Trophoblast cell (in vitro differentiated cells and primary cell): Measurements from ENCODE around the gene FANCC.
"Not testable (repeated sequence)": the region's sequence is repeated elsewhere in the genome, so short reads cannot be mapped to it uniquely, and the experiment has no call there.

ENCODE experiments used
- DNase-seq, 2 donors: peaks; one replicate each; pipeline ENCODE4 v3.0.0-alpha.2; 2016
- H2AFZ ChIP-seq: 2 replicates; pipeline ENCODE4 v1.6.1; 2013; ENCODE audit warnings: low read length, moderate library complexity, mild to moderate bottlenecking; ENCODE audit not compliant: insufficient read depth, poor library complexity
- H2AK5ac ChIP-seq: 2 replicates; pipeline ENCODE4 v1.6.1; 2013; ENCODE audit warnings: mild to moderate bottlenecking, low read length
- H2BK120ac ChIP-seq: 2 replicates; pipeline ENCODE4 v1.6.1; 2013; ENCODE audit warnings: low read length, mild to moderate bottlenecking, moderate library complexity; ENCODE audit not compliant: insufficient read depth, poor library complexity
- H2BK12ac ChIP-seq: 2 replicates; pipeline ENCODE4 v1.6.1; 2013; ENCODE audit warnings: mild to moderate bottlenecking, low read length, moderate library complexity
- H2BK5ac ChIP-seq: 2 replicates; pipeline ENCODE4 v1.6.1; 2013; ENCODE audit warnings: low read length, low read depth, moderate library complexity, mild to moderate bottlenecking; ENCODE audit not compliant: poor library complexity
- H3K14ac ChIP-seq: 2 replicates; pipeline ENCODE4 v1.6.1; 2013; ENCODE audit warnings: mild to moderate bottlenecking, low read length
- H3K18ac ChIP-seq: 2 replicates; pipeline ENCODE4 v1.6.1; 2013; ENCODE audit warnings: mild to moderate bottlenecking, low read length
- H3K23ac ChIP-seq: 2 replicates; pipeline ENCODE4 v1.6.1; 2013; ENCODE audit warnings: low read length
- H3K27ac ChIP-seq: 2 replicates; pipeline ENCODE4 v1.5.1; 2013; ENCODE audit warnings: low read depth, mild to moderate bottlenecking, inconsistent platforms, low read length, moderate library complexity
- H3K27me3 ChIP-seq: 2 replicates; pipeline ENCODE4 v1.6.1; 2013; ENCODE audit warnings: inconsistent platforms, mild to moderate bottlenecking, low read length, moderate library complexity; ENCODE audit not compliant: insufficient read depth
- H3K36me3 ChIP-seq, 2 experiments: 1 replicate in 1 of 2; 2 replicates in 1 of 2; pipeline ENCODE4 v1.6.1; 2013; ENCODE audit warnings: low read length in 2 of 2, mild to moderate bottlenecking in 2 of 2, moderate library complexity in 1 of 2; ENCODE audit not compliant: insufficient read depth in 2 of 2, control insufficient read depth in 1 of 2
- H3K4ac ChIP-seq: 2 replicates; pipeline ENCODE4 v1.6.1; 2013; ENCODE audit warnings: low read depth, mild to moderate bottlenecking, low read length, moderate library complexity
- H3K4me1 ChIP-seq, 2 experiments: 1 replicate in 1 of 2; 2 replicates in 1 of 2; pipeline ENCODE4 v1.6.1; 2013; ENCODE audit warnings: low read length in 2 of 2, mild to moderate bottlenecking in 2 of 2, moderate library complexity in 1 of 2; ENCODE audit not compliant: insufficient read depth in 2 of 2, control insufficient read depth in 1 of 2
- H3K4me2 ChIP-seq: 2 replicates; pipeline ENCODE4 v1.6.1; 2013; ENCODE audit warnings: inconsistent platforms, mild to moderate bottlenecking, low read length, moderate library complexity
- H3K4me3 ChIP-seq: 2 replicates; pipeline ENCODE4 v1.5.1; 2013; ENCODE audit warnings: mild to moderate bottlenecking, low read depth, low read length, inconsistent platforms
- H3K79me1 ChIP-seq: one replicate; pipeline ENCODE4 v1.6.1; 2013; ENCODE audit warnings: low read length
- H3K79me2 ChIP-seq: 2 replicates; pipeline ENCODE4 v1.6.1; 2013; ENCODE audit warnings: low read length, mild to moderate bottlenecking; ENCODE audit not compliant: control insufficient read depth, insufficient read depth, poor library complexity
- H3K9ac ChIP-seq: 2 replicates; pipeline ENCODE4 v1.6.1; 2013; ENCODE audit warnings: mild to moderate bottlenecking, low read length
- H3K9me3 ChIP-seq: 2 replicates; pipeline ENCODE4 v1.6.1; 2013; ENCODE audit warnings: low read depth, mild to moderate bottlenecking, control low read depth, inconsistent platforms, low read length; ENCODE audit not compliant: insufficient read depth
- H4K12ac ChIP-seq: 2 replicates; pipeline ENCODE4 v1.6.1; 2013; ENCODE audit warnings: low read depth, mild to moderate bottlenecking, low read length, moderate library complexity
- H4K8ac ChIP-seq: 2 replicates; pipeline ENCODE4 v1.6.1; 2013; ENCODE audit warnings: low read depth, mild to moderate bottlenecking, low read length, moderate library complexity
- H4K91ac ChIP-seq: one replicate; pipeline ENCODE4 v1.6.1; 2013; ENCODE audit warnings: low read depth, mild to moderate bottlenecking, low read length, moderate library complexity
- WGBS: extraction: QIAGEN DNeasy Blood & Tissue Kit; methylation state at CpG from one replicate; pipeline ENCODE4 v1.1.7; 2013; ENCODE audit warnings: missing lambda C conversion rate; ENCODE audit not compliant: insufficient read length, insufficient coverage; ENCODE audit errors: extremely low coverage; 5-methylcytosine and 5-hydroxymethylcytosine counted together

FANCC gene

DNA sequence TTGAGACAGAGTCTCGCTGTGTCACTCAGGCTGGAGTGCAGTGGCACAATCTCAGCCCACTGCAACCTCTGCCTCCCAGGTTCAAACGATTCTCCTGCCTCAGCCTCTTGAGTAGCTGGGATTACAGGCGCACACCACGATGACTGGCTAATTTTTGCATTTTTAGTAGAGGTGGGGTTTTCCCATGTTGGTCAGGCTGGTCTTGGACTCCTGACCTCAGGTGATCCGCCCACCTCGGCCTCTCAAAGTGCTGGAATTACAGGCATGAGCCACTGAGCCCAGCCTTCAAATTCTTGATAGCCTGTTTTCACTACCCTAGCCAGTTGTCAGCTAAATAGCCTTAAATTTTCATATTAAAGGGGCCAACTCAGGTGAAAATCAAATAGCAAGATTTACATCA lies 11.6 kb upstream of the FANCC start:
- WGBS: no CpG with 5 or more reads among the region's 6 CpGs
- not testable (repeated sequence) for H3K9ac ChIP-seq, H3K4me3 ChIP-seq, H3K79me2 ChIP-seq, H3K4me2 ChIP-seq, H3K23ac ChIP-seq, H2BK12ac ChIP-seq, H4K8ac ChIP-seq, H2BK120ac ChIP-seq, H3K4ac ChIP-seq, H3K14ac ChIP-seq, H3K4me1 ChIP-seq, H2AK5ac ChIP-seq, H4K12ac ChIP-seq, H3K27ac ChIP-seq, H4K91ac ChIP-seq, H3K79me1 ChIP-seq, H2AFZ ChIP-seq, H3K27me3 ChIP-seq, H3K9me3 ChIP-seq, H3K18ac ChIP-seq, H2BK5ac ChIP-seq, H3K36me3 ChIP-seq
- DNase-seq: peak in 1 of 2 donors; percentile 6

DNA sequence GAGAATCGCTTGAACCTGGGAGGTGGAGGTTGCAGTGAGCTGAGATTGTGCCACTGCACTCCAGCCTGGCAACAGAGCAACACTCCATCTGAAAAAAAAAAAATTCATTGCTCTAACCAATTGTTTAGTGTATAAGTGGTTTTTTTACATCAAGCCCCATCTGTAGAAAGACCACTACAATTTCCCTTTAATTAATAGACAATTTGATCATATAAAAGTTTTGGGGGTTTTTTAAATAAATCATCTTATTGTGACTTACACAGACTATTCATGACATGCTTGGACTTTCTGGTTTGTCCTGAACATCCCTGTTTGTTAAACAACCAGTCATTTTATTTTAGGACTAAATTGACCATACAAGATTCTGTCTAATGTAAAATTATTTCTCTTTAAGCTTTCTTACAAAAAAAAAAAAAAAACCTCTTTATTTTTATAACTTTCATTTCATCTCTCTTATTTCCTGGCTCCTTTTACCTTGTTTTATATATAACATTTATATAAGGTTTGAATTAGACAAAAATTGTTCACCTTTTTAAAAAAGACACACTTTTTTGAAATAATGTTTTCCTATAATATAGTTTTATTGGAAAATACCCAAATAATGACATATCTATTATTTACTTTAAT lies 9.8 kb upstream of the FANCC start:
- no peaks in the 10 kb centered on the region for H3K79me1 ChIP-seq
- no peak for DNase-seq
- H4K8ac ChIP-seq: no peak overlapping the region
- H2BK120ac ChIP-seq: no peak overlapping the region
- no peak overlapping the region for H3K27ac ChIP-seq
- no peak overlapping the region for H3K18ac ChIP-seq
- no peak overlapping the region for H3K23ac ChIP-seq
- no peaks in the 10 kb centered on the region for H3K79me2 ChIP-seq
- no peak overlapping the region for H3K9ac ChIP-seq
- no peak overlapping the region for H4K91ac ChIP-seq
- WGBS: no CpG with 5 or more reads among the region's 1 CpG
- H3K4me2 ChIP-seq: no peak overlapping the region
- H3K4me1 ChIP-seq: no peaks in the 10 kb centered on the region
- H2AK5ac ChIP-seq: no peak overlapping the region
- no peak overlapping the region for H2BK12ac ChIP-seq
- no peak overlapping the region for H3K4ac ChIP-seq
- H2AFZ ChIP-seq: no peak overlapping the region
- no peaks in the 10 kb centered on the region for H3K27me3 ChIP-seq
- H3K14ac ChIP-seq: no peak overlapping the region
- H3K4me3 ChIP-seq: no peak overlapping the region
- H3K9me3 ChIP-seq: no peaks in the 10 kb centered on the region
- H3K36me3 ChIP-seq: no peaks in the 10 kb centered on the region
- H2BK5ac ChIP-seq: no peak overlapping the region
- no peak overlapping the region for H4K12ac ChIP-seq

DNA sequence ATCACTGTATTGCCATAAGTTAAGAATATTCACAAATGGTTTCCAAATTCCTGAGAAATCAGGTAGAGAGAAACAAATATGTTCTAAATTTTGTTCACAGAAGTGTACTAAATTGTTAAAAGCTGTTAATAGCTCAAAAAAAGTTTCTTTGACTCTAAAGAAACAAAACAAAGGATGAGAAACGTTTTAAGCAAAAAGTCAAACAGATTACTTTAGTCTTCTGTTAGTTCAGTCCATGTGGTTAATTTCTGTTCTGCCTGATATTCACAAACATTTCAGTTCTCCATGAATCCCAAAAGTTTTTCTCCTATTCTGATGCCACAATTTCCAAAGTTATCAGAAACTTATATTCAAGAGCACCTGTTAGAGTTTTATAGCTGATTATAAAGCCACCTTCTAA lies 7.7 kb upstream of the FANCC start:
- Histone ChIP-seq H2BK120ac (no peak overlapping the region), H3K27ac (no peak overlapping the region), H4K8ac (no peak overlapping the region), H3K4ac (no peak overlapping the region), H3K18ac (no peak overlapping the region), H3K14ac (no peak overlapping the region), H3K79me2 (no peaks in the 10 kb centered on the region), H4K91ac (no peak overlapping the region), H2BK12ac (no peak overlapping the region), H2BK5ac (no peak overlapping the region), H2AFZ (no peak overlapping the region), H3K23ac (no peak overlapping the region), H3K9ac (no peak overlapping the region), H4K12ac (no peak overlapping the region), H3K4me1 (no peaks in the 10 kb centered on the region), H3K4me3 (no peak overlapping the region), H3K4me2 (no peak overlapping the region), H3K79me1 (no peaks in the 10 kb centered on the region), H3K27me3 (no peaks in the 10 kb centered on the region), H3K36me3 (no peaks in the 10 kb centered on the region), H3K9me3 (no peaks in the 10 kb centered on the region), H2AK5ac (no peak overlapping the region)
- no CpG with 5 or more reads among the region's 1 CpG for WGBS
- no peak for DNase-seq

GRCh38 chr9:95317893-95318211 lies 343 bp upstream of the FANCC start:
- Histone ChIP-seq H4K91ac (peak overlapping the region; percentile 84), H2BK120ac (peak overlapping the region; percentile 63), H3K4me2 (peak overlapping the region; percentile 91), H3K18ac (no peak overlapping the region), H3K14ac (no peak overlapping the region), H3K79me1 (peaks cover 9% of the 10 kb centered on the region), H3K27me3 (no peaks in the 10 kb centered on the region), H4K8ac (peak overlapping the region; percentile 85), H3K79me2 (peaks cover 2% of the 10 kb centered on the region), H3K27ac (peak overlapping the region; percentile 99), H3K4me3 (peak overlapping the region; percentile 89), H3K9ac (peak overlapping the region; percentile 82), H3K23ac (no peak overlapping the region), H2BK5ac (peak overlapping the region; percentile 81), H3K36me3 (no peaks in the 10 kb centered on the region), H2BK12ac (no peak overlapping the region), H2AK5ac (no peak overlapping the region), H4K12ac (peak overlapping the region; percentile 80), H3K9me3 (peaks cover 4% of the 10 kb centered on the region), H3K4ac (no peak overlapping the region), H2AFZ (no peak overlapping the region), H3K4me1 (peaks cover 0 to 2% of the 10 kb centered on the region in 2 experiments)
- WGBS: no CpG with 5 or more reads among the region's 10 CpGs
- no peak for DNase-seq
